NCI-H2029 treated with DMSO at 0.1 percent for 48 hours (cell line): ENCODE data around the gene ANAPC16.

Experiments
- DNase-seq: peaks from one replicate; lab custom pipeline; 2025; lab: John Stamatoyannopoulos, UW

Gene ANAPC16

GRCh38 chr10:72283131-72283530, 67.3 kb downstream of the ANAPC16 start:
- no peak for DNase-seq
